Measurements from ENCODE around the gene GMIP. TPM values are rescaled to one million over a fixed set of nuclear protein-coding genes. Genes with fewer than 3 reads are reported as not detected.

The GMIP gene
- total and polyA plus RNA-seq, 2 experiments from 2014 or later, result 3.1 to 5.0 TPM

- Histone ChIP-seq H3K27me3 (replicated peaks; ENCODE audit: insufficient read depth) (no peaks in the 10 kb centered on the region), H3K9ac (0 out of 2 replicates have a peak overlapping the region, but pooled peaks have one; percentile 4), H3K4me1 (ENCODE audit: insufficient read depth) (peaks cover 16% of the 10 kb centered on the region; the same call in 1 of the 2 replicates), H4K20me1 (ENCODE audit: insufficient read depth) (no peaks in the 10 kb centered on the region), H3K4me3 (peak overlapping the region; percentile 88; the same call in 1 of the 2 replicates), H3F3A (ENCODE audit: insufficient read depth) (no peaks in the 10 kb centered on the region), H3K9me3 (ENCODE audit: low read depth) (no peaks in the 10 kb centered on the region), H3K36me3 (ENCODE audit: low read depth) (no peaks in the 10 kb centered on the region), H3K79me2 (ENCODE audit: insufficient read depth) (peaks cover 40% of the 10 kb centered on the region), H3K9me2 (ENCODE audit: insufficient read depth) (no peaks in the 10 kb centered on the region), H3K4me2 (ENCODE audit: unreplicated experiment) (no peak overlapping the region), H2AFZ (no peak overlapping the region), H3K27ac (no peak overlapping the region)
- WGBS, 2 experiments (ENCODE audit: low coverage in 1 of 2, low lambda C conversion rate in 2 of 2, missing lambda C conversion rate in 2 of 2), result 70 to 77% methylated on average over 10 of the region's 10 CpGs
- in situ Hi-C loops (cut with MboI), result no loop called here
- no peak for TF ChIP-seq EZH2phosphoT487 (IDR thresholded peaks at IDR 0.05; ENCODE audit: insufficient read depth, low read depth)
- TF ChIP-seq EZH2 (IDR thresholded peaks at IDR 0.05; ENCODE audit: insufficient read depth, poor library complexity, severe bottlenecking), result no peak
- DNase-seq, result no peak
These were observed 17.8 kb upstream of the GMIP start for GRCh38 chr19:19661141-19661674.

GRCh38 chr19:19659646-19660245, 16.3 kb upstream of the GMIP start:
- Histone ChIP-seq H3K9ac (no peak overlapping the region), H3K9me3 (ENCODE audit: low read depth) (no peaks in the 10 kb centered on the region), H3F3A (ENCODE audit: insufficient read depth) (no peaks in the 10 kb centered on the region), H3K4me2 (ENCODE audit: unreplicated experiment) (no peak overlapping the region), H3K27ac (no peak overlapping the region), H4K20me1 (ENCODE audit: insufficient read depth) (no peaks in the 10 kb centered on the region), H2AFZ (no peak overlapping the region), H3K27me3 (replicated peaks; ENCODE audit: insufficient read depth) (no peaks in the 10 kb centered on the region), H3K79me2 (ENCODE audit: insufficient read depth) (peaks cover 40% of the 10 kb centered on the region), H3K36me3 (ENCODE audit: low read depth) (peaks cover 5% of the 10 kb centered on the region; the same call in 1 of the 2 replicates), H3K4me3 (no peak overlapping the region), H3K9me2 (ENCODE audit: insufficient read depth) (no peaks in the 10 kb centered on the region), H3K4me1 (ENCODE audit: insufficient read depth) (peaks cover 16% of the 10 kb centered on the region; the same call in 1 of the 2 replicates)
- WGBS, 2 experiments (ENCODE audit: low coverage in 1 of 2, low lambda C conversion rate in 2 of 2, missing lambda C conversion rate in 2 of 2), result 82 to 84% methylated on average over 17 of the region's 17 CpGs
- TF ChIP-seq EZH2phosphoT487 (IDR thresholded peaks at IDR 0.05; ENCODE audit: insufficient read depth, low read depth), result no peak
- no peak for TF ChIP-seq EZH2 (IDR thresholded peaks at IDR 0.05; ENCODE audit: insufficient read depth, poor library complexity, severe bottlenecking)
- DNase-seq, result no peak
- in situ Hi-C loops (cut with MboI), result no loop called here

GRCh38 chr19:19657397-19657783, 13.9 kb upstream of the GMIP start:
- no peaks in the 10 kb centered on the region for H3K9me3 ChIP-seq (ENCODE audit: low read depth)
- no peaks in the 10 kb centered on the region for H3K9me2 ChIP-seq (ENCODE audit: insufficient read depth)
- no peak overlapping the region for H3K27ac ChIP-seq
- WGBS, 2 experiments (ENCODE audit: low coverage in 1 of 2, low lambda C conversion rate in 2 of 2, missing lambda C conversion rate in 2 of 2), result 57 to 61% methylated on average over 10 of the region's 10 CpGs
- in situ Hi-C loops (cut with MboI), result no loop called here
- no peak overlapping the region for H2AFZ ChIP-seq
- H3K4me2 ChIP-seq (ENCODE audit: unreplicated experiment), result no peak overlapping the region
- H3K36me3 ChIP-seq (ENCODE audit: low read depth), result peaks cover 5% of the 10 kb centered on the region; the same call in 1 of the 2 replicates
- H3K4me1 ChIP-seq (ENCODE audit: insufficient read depth), result peaks cover 12% of the 10 kb centered on the region; the same call in 1 of the 2 replicates
- peaks cover 30% of the 10 kb centered on the region for H3K79me2 ChIP-seq (ENCODE audit: insufficient read depth)
- H3K4me3 ChIP-seq, result no peak overlapping the region
- no peaks in the 10 kb centered on the region for H3F3A ChIP-seq (ENCODE audit: insufficient read depth)
- H3K9ac ChIP-seq, result no peak overlapping the region
- no peaks in the 10 kb centered on the region for H3K27me3 ChIP-seq (replicated peaks; ENCODE audit: insufficient read depth)
- no peaks in the 10 kb centered on the region for H4K20me1 ChIP-seq (ENCODE audit: insufficient read depth)
- no peak for TF ChIP-seq EZH2 (IDR thresholded peaks at IDR 0.05; ENCODE audit: insufficient read depth, poor library complexity, severe bottlenecking)
- no peak for TF ChIP-seq EZH2phosphoT487 (IDR thresholded peaks at IDR 0.05; ENCODE audit: insufficient read depth, low read depth)
- no peak for DNase-seq

GRCh38 chr19:19656451-19657396, 13.3 kb upstream of the GMIP start:
- H3K36me3 ChIP-seq (ENCODE audit: low read depth), result peaks cover 5% of the 10 kb centered on the region; the same call in 1 of the 2 replicates

More at GRCh38 chr19:19656451-19657396, 13.3 kb upstream of the GMIP start:
- Histone ChIP-seq H3K9ac (no peak overlapping the region), H3K9me3 (ENCODE audit: low read depth) (no peaks in the 10 kb centered on the region), H3K79me2 (ENCODE audit: insufficient read depth) (peaks cover 23% of the 10 kb centered on the region), H3K4me1 (ENCODE audit: insufficient read depth) (0 out of 2 replicates have a peak, but pooled peaks cover 5% of the 10 kb centered on the region), H3K4me2 (ENCODE audit: unreplicated experiment) (no peak overlapping the region), H2AFZ (no peak overlapping the region), H4K20me1 (ENCODE audit: insufficient read depth) (no peaks in the 10 kb centered on the region), H3F3A (ENCODE audit: insufficient read depth) (no peaks in the 10 kb centered on the region), H3K27ac (no peak overlapping the region), H3K4me3 (no peak overlapping the region), H3K27me3 (replicated peaks; ENCODE audit: insufficient read depth) (no peaks in the 10 kb centered on the region), H3K9me2 (ENCODE audit: insufficient read depth) (no peaks in the 10 kb centered on the region)
- WGBS, 2 experiments (ENCODE audit: low coverage in 1 of 2, low lambda C conversion rate in 2 of 2, missing lambda C conversion rate in 2 of 2), result 93 to 95% methylated on average over 32 to 33 of the region's 33 CpGs
- TF ChIP-seq EZH2 (IDR thresholded peaks at IDR 0.05; ENCODE audit: insufficient read depth, poor library complexity, severe bottlenecking) (no peak), EZH2phosphoT487 (IDR thresholded peaks at IDR 0.05; ENCODE audit: insufficient read depth, low read depth) (no peak)
- in situ Hi-C loops (cut with MboI), result no loop called here
- DNase-seq, result no peak
